Ishikawa (cell line): ENCODE results near the gene KCNG2.

Experiments
- CEBPB ChIP-seq: IDR thresholded peaks from 2 replicates; pipeline ENCODE4 v1.6.1; 2012
- EGR1 ChIP-seq: IDR thresholded peaks from 2 replicates; pipeline ENCODE4 v1.6.1; 2012
- EP300 ChIP-seq: IDR thresholded peaks from 2 replicates; pipeline ENCODE4 v1.6.1; 2012; ENCODE audit warnings: borderline replicate concordance
- FOXM1 ChIP-seq: IDR thresholded peaks from 2 replicates; pipeline ENCODE4 v1.6.1; 2012; ENCODE audit warnings: low read depth, borderline replicate concordance
- RAD21 ChIP-seq: IDR thresholded peaks from 2 replicates; pipeline ENCODE4 v1.6.1; 2012; ENCODE audit warnings: low read depth
- ZBTB7A ChIP-seq: IDR thresholded peaks from 2 replicates; pipeline ENCODE4 v1.6.1; 2012; ENCODE audit warnings: low read depth
- TF ChIP-seq, protein P1 (sequence below): IDR thresholded peaks from 2 replicates; pipeline ENCODE4 v1.6.1; 2012

DNA sequence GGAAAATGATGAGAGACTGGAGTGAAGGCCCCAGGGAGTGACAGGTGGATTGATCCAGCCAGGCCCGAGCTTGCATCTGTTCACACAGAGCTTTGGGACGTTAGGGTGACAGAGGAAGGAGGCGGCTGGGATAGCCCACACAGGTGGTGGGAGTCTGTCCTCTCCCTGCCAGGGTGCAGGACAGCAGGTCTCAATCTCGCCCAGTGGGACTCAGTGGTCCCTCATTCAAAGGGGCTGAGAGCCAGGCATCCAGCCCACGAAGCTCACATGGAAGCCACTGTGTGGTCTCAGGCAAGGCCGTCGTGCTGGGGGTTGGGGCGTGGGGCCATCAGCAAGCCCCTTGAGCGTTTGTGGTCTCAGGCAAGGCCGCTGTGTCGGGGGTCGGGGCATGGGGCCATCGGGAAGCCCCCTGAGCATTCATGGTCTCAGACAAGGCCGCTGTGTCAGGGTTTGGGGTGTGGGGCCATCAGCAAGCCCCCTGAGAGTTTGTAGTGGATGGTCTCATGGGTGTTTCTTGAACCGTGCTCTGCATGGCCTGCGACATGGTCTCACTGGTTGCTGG is 8.3 kb downstream of the KCNG2 start:
- TF ChIP-seq, protein P1, sequence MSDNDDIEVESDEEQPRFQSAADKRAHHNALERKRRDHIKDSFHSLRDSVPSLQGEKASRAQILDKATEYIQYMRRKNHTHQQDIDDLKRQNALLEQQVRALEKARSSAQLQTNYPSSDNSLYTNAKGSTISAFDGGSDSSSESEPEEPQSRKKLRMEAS: no peak
- TF ChIP-seq ZBTB7A (no peak), EGR1 (no peak), RAD21 (no peak), EP300 (no peak), FOXM1 (no peak), CEBPB (no peak)
